MM.1S (cell line): ENCODE data around the gene DEPP1.

Source experiments
- DNase-seq: peaks from one replicate; pipeline ENCODE4 v3.0.0-alpha.2; 2015
- H2AFZ ChIP-seq: fragments of 300-600 bp; sonication (generic); 2 replicates; pipeline ENCODE4 v1.6.0; 2016; ENCODE audit warnings: antibody characterized with exemption, low read length
- H3F3A ChIP-seq: fragments of 300-600 bp; sonication (generic); 2 replicates; pipeline ENCODE4 v1.6.1; 2016; ENCODE audit warnings: mild to moderate bottlenecking, antibody characterized with exemption, low read length, moderate library complexity, mixed read lengths; ENCODE audit not compliant: insufficient read depth
- H3K27ac ChIP-seq: fragments of 300-600 bp; sonication (generic); 2 replicates; pipeline ENCODE4 v1.5.1; 2016; ENCODE audit warnings: mild to moderate bottlenecking, low read length
- H3K27me3 ChIP-seq: fragments of 300-600 bp; sonication (generic); replicated peaks from 2 replicates; pipeline ENCODE4 v1.6.0; 2016; ENCODE audit warnings: low read length; ENCODE audit not compliant: insufficient read depth
- H3K36me3 ChIP-seq: fragments of 300-600 bp; sonication (generic); replicated peaks from 2 replicates; pipeline ENCODE4 v1.6.1; 2016; ENCODE audit warnings: mild to moderate bottlenecking, low read length, mixed read lengths; ENCODE audit not compliant: insufficient read depth
- H3K4me1 ChIP-seq: fragments of 300-600 bp; sonication (generic); 2 replicates; pipeline ENCODE4 v1.6.1; 2016; ENCODE audit warnings: low read length, mixed read lengths
- H3K4me2 ChIP-seq: fragments of 300-600 bp; sonication (generic); 2 replicates; pipeline ENCODE4 v1.6.0; 2016; ENCODE audit warnings: low read depth, low read length
- H3K4me3 ChIP-seq: fragments of 300-600 bp; sonication (generic); 2 replicates; pipeline ENCODE4 v1.5.1; 2016; ENCODE audit warnings: low read length, mixed read lengths
- H3K79me2 ChIP-seq: fragments of 300-600 bp; sonication (generic); 2 replicates; pipeline ENCODE4 v1.6.1; 2016; ENCODE audit warnings: mixed run types, low read length, mixed read lengths
- H3K9ac ChIP-seq: fragments of 300-600 bp; sonication (generic); 2 replicates; pipeline ENCODE4 v1.6.1; 2016; ENCODE audit warnings: low read length, mixed read lengths
- H3K9me2 ChIP-seq: fragments of 300-600 bp; sonication (generic); replicated peaks from 2 replicates; pipeline ENCODE4 v1.6.1; 2016; ENCODE audit warnings: mild to moderate bottlenecking, low read length, mixed read lengths; ENCODE audit not compliant: insufficient read depth
- H3K9me3 ChIP-seq: fragments of 300-600 bp; sonication (generic); replicated peaks from 2 replicates; pipeline ENCODE4 v1.6.1; 2016; ENCODE audit warnings: mild to moderate bottlenecking, low read length, mixed read lengths; ENCODE audit not compliant: insufficient read depth
- H4K20me1 ChIP-seq: fragments of 300-600 bp; sonication (generic); 2 replicates; pipeline ENCODE4 v1.6.1; 2016; ENCODE audit warnings: mild to moderate bottlenecking, low read length, moderate library complexity, mixed read lengths; ENCODE audit not compliant: insufficient read depth
- CTCF ChIP-seq: fragments of 300-600 bp; sonication (generic); IDR thresholded peaks from 2 replicates; pipeline ENCODE4 v1.5.1; 2016; ENCODE audit warnings: antibody characterized with exemption, low read length, mixed read lengths
- EZH2 ChIP-seq: fragments of 300-600 bp; sonication (generic); optimal IDR thresholded peaks from 2 replicates; pipeline ENCODE3; 2017; ENCODE audit warnings: low read depth, mild to moderate bottlenecking, antibody characterized with exemption, low read length, mixed read lengths
- EZH2phosphoT487 ChIP-seq: fragments of 300-600 bp; sonication (generic); IDR thresholded peaks from 2 replicates; pipeline ENCODE4 v1.6.1; 2018; ENCODE audit warnings: antibody characterized with exemption, low read length

The DEPP1 gene

GRCh38 chr10:44936314-44936975 lies 42.2 kb downstream of the DEPP1 start:
- H3F3A ChIP-seq = no peaks in the 10 kb centered on the region
- no peaks in the 10 kb centered on the region for H3K36me3 ChIP-seq
- TF ChIP-seq EZH2phosphoT487 (no peak), CTCF (no peak), EZH2 (no peak)
- no peaks in the 10 kb centered on the region for H3K79me2 ChIP-seq
- DNase-seq = no peak
- no peaks in the 10 kb centered on the region for H3K9me2 ChIP-seq
- H2AFZ ChIP-seq = no peak overlapping the region
- H3K4me2 ChIP-seq = no peak overlapping the region
- H3K9me3 ChIP-seq = no peaks in the 10 kb centered on the region
- H3K27ac ChIP-seq = no peak overlapping the region
- no peak overlapping the region for H3K4me3 ChIP-seq
- peaks cover 19% of the 10 kb centered on the region for H3K4me1 ChIP-seq
- no peaks in the 10 kb centered on the region for H3K27me3 ChIP-seq
- H3K9ac ChIP-seq = no peak overlapping the region
- no peaks in the 10 kb centered on the region for H4K20me1 ChIP-seq

- H3K9me2 ChIP-seq = no peaks in the 10 kb centered on the region
- H2AFZ ChIP-seq = no peak overlapping the region
- H3K27me3 ChIP-seq = no peaks in the 10 kb centered on the region
- H3K27ac ChIP-seq = no peak overlapping the region
- no peaks in the 10 kb centered on the region for H3K9me3 ChIP-seq
- TF ChIP-seq CTCF = no peak
- TF ChIP-seq EZH2phosphoT487 = no peak
- no peak for TF ChIP-seq EZH2
- no peaks in the 10 kb centered on the region for H3F3A ChIP-seq
- DNase-seq = no peak
- no peak overlapping the region for H3K4me3 ChIP-seq
- no peaks in the 10 kb centered on the region for H4K20me1 ChIP-seq
- H3K79me2 ChIP-seq = no peaks in the 10 kb centered on the region
- H3K36me3 ChIP-seq = no peaks in the 10 kb centered on the region
- H3K4me1 ChIP-seq = peaks cover 19% of the 10 kb centered on the region
- no peak overlapping the region for H3K4me2 ChIP-seq
- no peak overlapping the region for H3K9ac ChIP-seq
These were observed 42.7 kb downstream of the DEPP1 start for GRCh38 chr10:44935966-44936295.

- Histone ChIP-seq H2AFZ (no peak overlapping the region), H3K4me2 (no peak overlapping the region), H3K36me3 (no peaks in the 10 kb centered on the region), H4K20me1 (no peaks in the 10 kb centered on the region), H3K9me2 (no peaks in the 10 kb centered on the region), H3K4me1 (peaks cover 24% of the 10 kb centered on the region), H3K79me2 (no peaks in the 10 kb centered on the region), H3K27me3 (no peaks in the 10 kb centered on the region), H3K4me3 (no peak overlapping the region), H3K27ac (no peak overlapping the region), H3K9ac (no peak overlapping the region), H3K9me3 (no peaks in the 10 kb centered on the region), H3F3A (no peaks in the 10 kb centered on the region)
- TF ChIP-seq EZH2 = no peak
- no peak for TF ChIP-seq EZH2phosphoT487
- TF ChIP-seq CTCF = no peak
- no peak for DNase-seq
These were observed 43.2 kb downstream of the DEPP1 start for GRCh38 chr10:44935201-44935965.
